G401.6 (cell line): Measurements from ENCODE around the gene CCL21.

Experiments
- FAIRE-seq: peaks from 2 replicates; lab custom pipeline; 2012; peaks lifted over from hg19 to GRCh38; lab: Jason Lieb, UNC

The CCL21 gene

DNA sequence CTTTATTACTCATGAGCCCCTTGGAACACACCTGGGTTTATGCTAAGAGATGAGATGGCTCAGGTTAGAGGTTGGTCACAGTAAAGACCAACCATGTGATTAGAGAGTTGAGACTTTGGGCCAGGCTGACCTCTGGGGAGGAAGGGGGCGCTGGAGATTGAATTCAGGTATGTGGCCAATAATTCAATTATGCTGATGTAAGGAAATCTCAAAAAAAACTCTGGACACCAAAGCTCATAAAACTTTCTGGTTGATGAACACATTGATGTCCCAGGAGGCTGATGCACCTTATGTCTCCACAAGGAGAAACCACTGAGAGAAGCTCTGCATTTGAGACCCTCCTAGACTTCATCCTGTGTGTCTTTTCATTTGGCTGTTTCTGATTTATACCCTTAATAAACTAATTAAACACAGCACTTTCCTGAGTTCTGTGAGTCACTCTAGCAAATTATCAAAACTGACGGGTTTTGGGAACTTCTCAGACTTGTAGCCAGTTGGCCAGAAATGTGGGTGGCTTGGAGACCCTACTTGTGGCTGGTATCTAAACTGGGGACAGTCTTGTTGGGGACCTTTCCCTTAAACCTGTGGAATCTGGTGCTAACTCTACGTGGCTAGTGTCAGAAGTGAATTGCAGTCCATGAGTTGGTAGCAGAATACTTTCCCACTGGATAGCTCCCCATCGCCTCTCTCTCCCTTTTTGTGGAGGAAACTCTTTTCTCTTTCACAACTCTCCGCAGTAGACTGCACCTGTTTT lies 40.0 kb downstream of the CCL21 start:
- no peak for FAIRE-seq

DNA sequence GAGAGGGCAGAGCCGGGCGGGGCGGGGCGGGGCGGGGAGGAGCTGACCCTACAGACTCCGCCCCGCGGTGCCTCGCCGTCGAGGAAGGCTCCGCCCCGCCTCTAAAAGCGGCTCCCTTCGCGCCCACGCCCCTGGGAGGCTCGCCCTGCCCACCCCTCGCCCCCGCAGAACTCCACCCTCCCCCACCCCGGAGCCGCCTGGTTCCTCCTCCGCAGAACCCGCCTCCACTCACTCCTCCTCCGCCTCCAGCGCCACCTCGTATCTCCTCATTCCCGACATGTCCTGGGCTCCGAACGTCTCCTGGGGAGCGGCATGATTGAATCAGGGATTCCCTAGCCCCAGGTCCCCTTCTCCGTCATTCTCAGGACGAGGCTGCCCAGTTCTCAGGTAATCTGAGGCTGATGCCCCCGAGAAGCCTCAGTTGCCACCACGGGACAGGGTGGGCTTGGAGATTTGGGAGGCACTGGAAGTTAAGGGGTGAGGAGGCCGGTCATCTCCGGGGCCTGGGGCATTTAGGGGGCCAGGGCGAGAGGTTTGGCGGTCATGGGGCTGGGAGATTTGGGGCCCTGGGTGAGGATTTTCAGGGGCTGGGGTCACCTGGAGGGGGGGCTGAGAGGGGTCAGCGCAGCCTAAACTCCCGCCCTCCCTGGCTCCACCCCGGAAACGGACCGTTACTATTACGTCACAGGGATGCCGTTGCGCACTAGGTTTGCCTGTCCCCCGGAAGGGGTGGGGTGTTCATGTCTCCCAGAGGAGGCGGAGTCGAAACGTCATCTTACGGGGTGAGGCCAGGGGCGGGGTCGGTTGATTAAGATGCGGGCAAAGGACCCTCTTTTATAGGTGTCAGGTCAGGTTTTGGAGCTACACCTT lies 44.3 kb downstream of the CCL21 start:
- no peak for FAIRE-seq

DNA sequence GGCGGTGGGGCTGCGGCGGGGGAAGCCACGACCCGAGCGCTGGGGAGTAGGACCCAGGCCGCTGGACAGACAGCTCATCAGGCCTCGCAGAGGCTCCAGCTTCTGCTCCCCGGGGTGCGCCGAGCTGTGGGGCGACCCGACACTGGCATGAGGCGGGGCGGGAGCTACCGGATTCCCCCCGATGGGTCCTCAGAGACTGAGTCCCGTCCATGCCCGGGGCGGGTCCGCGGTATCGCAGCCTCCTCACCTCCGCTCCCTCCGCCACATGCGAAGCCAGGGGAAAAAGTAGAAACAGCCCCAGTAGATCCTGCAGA lies 44.9 kb downstream of the CCL21 start:
- FAIRE-seq = no peak

DNA sequence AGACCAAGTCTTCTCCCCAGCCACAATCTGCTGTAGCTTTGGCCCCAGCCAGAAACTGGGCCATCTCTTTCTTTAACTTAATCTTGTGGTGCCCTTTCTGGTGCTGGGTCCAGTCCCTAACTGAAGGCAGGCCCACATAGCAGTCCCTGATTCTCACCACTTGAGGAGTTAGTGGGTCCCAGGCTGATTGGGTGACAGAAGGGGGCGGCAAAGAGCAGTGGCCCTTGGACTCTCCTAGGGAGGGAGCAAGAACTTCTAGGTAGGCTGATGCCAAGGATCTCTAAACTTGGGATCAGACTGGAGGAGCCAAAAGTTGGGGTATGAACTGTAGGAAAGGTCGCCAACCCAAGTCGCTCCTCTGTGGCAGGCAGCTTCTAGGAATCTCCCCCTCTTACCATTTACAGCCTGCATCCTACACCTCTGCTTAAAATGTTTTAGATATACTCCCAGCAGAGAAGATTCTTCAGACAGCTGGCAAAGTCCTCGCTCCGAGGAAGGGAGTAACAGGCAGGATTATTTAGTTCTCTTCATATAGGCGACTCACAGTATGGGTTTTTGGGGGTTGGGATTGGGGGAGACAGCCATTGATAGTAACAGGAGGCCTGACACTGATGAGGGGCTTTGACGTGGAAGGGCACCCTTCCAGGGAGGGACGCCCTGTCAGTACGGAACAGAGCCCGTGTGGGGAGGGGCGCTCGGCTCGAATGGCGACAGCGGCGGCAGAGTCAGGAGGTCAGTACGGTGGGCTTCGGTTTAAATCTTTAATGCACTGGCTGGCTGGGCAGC lies 45.5 kb downstream of the CCL21 start:
- FAIRE-seq = peak; percentile 59

DNA sequence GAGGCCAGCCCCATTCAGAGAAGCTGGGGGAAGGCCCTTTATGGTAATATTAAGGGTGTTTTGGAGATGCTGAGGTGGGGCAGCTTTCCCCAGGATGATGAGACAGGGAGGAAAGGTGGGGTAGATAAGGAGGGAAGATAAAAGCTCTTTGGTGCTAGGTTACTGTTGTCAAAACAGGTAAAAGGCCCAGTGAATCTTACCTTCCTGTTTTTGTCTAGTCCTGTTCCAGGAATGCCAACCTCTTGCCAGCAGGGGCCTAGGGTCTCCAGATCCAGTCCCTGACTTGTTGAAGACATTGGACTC lies 46.7 kb downstream of the CCL21 start:
- FAIRE-seq = no peak

DNA sequence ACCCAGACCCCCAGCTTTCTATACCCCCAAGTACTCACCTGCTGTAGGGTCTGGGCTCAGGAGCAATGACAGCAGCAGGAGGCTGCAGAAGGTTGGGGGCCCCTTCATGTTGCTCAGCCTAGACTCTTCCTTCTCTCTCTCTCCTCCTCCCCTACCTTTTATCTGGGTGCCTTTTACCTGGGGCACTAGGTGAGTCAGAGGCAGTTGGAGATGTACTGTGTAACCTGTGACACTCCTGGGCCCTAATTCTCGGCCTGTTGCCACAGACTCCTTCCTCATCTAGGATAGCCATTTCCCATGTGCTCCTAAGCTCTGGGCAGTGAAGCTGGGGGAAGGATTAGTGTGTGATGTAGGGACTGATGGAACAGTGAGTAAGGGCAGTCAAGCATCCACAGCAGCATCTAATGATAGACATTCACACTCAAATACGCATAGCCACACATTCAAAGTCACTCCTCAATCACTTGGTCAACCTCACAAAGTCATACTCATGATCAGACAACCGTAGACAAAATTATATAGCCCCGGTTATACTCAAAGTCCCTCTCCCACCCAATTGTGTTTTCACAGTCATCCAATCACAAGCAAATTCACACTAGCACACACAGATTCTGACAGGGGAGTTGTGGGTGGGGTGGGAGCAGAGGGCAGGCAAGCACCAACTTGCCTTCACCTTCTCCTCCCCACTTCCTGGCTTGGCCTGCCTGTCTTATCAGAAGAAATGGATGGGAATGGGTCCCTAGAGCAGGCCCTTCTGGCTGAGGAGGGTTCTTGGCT lies 47.2 kb downstream of the CCL21 start, which contains the start of gene CCL27:
Gene CCL27, minus strand, starts transcription at position 132 of the 777 bp plus-strand sequence. Its CDS starts 24 bp downstream, at position 108.
- no peak for FAIRE-seq

DNA sequence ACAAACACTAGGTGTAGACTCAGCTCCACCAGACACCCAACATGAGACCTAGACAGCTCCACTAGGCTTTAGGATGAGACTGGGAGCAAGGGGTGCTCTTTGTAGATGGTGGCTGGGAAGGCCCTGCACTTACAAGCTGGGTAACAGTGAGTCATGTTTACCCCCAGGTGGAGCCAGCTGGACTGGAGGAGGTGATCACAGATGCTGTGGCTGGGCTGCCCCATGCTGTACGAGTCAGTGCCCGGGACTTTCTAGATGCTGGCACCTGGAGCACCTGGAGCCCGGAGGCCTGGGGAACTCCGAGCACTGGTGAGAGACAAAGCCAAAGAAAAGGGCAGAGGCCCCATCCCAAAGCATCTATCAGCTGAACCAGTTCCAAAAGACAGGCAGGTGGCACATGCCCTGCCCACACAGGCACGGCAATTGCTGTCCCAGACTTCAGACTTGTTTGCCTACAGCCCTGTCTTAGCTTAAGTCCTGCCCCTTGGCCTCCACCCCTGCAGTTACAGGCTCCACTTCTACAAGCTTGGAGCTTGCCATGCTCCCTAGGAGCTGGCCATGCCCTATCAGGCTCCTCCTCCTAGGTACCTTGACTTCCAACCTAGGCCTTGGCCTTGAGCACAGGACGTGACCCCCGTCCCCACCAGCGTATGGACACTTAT lies 50.2 kb downstream of the CCL21 start:
- FAIRE-seq = no peak
